ENCODE measurements around the gene FNDC8. TPM values are rescaled to one million over a fixed set of nuclear protein-coding genes. Genes with fewer than 3 reads are reported as not detected.
"Not testable (repeated sequence)": the region's sequence is repeated elsewhere in the genome, so short reads cannot be mapped to it uniquely, and the experiment has no call there.

Gene FNDC8
- total RNA-seq, 2 experiments from 2014 or later: not detected

DNA sequence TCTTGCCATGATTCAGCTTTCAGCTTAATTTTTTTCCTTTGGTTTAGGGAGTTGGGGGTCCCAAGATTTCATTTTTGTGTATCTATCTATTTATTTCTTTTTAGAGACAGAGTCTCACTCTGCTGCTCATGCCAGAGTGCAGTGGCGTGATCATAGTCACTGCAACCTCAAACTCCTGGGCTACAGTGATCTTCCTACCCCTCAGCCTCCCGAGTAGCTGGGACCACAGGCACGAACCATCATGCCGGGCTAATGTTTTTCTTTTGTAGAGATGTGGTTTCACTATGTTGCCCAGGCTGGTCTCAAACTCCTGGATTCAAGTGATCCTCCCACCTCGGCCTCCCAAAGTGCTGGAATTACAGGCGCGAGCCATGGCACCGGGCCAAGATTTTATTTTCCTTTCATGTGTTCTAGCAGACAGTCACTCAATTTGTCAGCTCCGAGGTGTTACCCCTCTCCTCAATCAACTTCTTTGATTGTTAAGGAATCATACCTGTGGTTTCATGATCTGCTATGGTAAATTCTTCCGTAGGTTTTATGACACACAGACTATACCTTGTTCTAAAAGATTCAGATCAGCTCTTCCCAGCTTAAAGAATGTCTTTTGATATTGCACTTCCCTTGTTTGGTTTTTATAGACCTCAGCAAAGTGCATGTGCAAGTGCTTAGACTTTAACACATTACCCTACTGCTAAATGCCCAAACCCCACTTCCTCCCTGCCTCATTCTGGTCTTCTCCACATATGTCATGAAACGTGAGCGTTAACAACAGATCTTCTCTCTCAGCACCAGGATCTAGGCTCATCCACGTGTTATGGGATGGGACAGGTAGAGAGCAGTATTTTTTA is 39.2 kb downstream of the FNDC8 start:
- CTCF ChIA-PET: no interaction called here
- POLR2A ChIA-PET: no interaction called here

DNA sequence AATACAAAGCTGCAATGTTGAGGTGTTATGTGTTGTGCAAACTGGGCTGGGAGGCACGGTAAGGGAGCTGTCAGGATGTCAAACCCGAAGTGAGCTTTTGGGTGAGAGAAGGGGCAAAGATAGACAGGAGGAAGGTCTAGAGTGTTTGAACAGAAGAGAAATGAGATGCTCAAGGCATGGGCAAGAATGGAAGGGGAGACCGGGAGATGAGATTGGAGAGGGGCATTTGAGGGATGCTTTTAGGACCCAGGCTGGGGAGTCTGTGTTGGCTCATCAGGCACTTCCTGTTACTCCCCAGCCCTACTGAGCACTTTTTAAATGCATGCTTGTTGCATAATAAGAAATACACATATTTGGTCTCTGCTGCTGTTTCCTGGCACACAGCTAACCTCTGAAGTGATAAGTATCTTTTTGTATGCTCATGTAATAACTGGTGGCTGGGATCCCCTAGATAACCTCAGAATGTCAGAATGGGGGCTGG is 39.9 kb downstream of the FNDC8 start:
- CTCF ChIA-PET: no interaction called here
- POLR2A ChIA-PET: no interaction called here

DNA sequence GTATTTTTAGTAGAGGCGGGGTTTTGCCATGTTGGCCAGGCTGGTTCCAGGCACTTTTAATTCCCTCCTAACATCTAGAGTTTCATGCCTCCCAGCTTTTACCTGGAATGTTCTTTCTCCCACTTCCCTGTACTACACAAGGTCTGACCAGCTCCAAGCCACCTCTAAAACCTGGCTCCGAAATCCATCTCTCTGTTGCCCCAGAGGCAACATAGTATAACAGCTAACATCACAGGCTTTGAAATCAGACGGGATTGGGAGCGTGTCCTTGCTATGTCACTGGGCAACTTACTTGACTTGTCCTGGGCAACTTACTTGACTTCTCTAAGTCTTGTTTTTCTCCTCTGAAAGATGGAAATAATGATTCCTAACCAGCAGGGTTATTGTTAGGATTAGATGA is 41.3 kb downstream of the FNDC8 start:
- CTCF ChIA-PET: interaction anchor here (0.9 kb wide), 1 partner anchor 10 kb away, joined by 3 read pairs; no protein-coding TSS in a partner anchor
- POLR2A ChIA-PET: no interaction called here

DNA sequence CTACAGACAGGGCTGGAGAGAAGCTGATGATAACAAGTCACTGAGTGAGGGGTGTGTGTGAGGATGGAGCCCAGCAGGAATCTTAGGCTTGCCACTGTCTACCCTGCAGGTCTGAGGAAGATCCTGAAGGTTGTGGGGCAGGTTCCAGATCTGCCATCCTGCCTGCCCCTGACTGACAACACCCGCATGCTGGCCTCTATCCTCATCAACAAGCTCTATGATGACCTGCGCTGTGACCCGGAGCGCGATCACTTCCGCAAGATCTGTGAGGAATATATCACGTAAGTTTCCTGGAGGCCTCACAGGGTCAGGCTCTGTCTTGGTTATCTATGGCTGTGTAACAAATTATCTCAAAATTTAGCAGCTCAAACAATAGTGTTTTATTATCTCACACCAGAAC is 42.5 kb downstream of the FNDC8 start:
- ChIA-PET POLR2A (interaction anchor here (0.6 kb wide), 1 partner anchor 9 kb away, joined by 4 read pairs; no protein-coding TSS in a partner anchor), CTCF (no interaction called here)

DNA sequence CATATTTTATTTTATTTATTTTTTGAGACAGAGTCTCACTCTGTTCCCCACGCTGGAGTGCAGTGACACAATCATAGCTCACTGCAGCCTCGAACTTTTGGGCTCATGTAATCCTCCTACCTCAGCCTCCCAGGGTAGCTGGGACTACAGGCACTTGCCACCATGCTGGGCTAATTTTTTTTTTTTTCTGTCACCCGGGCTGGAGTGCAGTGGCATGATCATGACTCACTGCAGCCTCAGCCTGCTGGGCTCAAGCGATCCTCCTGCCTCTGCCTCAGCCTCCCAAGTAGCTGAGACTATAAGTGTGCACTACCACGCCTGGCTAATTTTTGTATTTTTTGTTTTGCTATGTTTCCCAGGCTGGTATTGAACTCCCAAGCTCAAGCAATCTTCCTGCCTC is 43.3 kb downstream of the FNDC8 start:
- ChIA-PET POLR2A (no interaction called here), CTCF (no interaction called here)

DNA sequence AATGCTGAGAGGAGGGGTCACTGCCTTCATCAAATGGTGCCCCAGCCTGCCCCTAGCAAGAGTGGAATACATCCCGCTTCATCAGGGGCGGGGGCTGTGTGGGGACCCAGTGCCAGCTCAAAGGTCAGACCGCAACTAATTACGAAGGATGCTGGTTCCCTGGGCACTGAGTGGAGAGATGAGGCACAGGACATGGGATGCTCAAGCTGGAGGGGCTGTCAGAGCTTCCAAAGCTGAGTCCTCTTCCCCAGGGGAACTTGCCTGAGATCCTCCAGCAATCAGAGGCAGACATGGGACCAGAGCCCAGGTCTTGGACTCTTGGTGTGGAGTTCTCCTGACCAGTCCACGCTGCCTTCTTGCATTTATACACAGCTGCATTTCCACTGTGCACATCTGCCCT is 45.1 kb downstream of the FNDC8 start:
- ChIA-PET POLR2A (no interaction called here), CTCF (interaction anchor here (0.7 kb wide), 1 partner anchor 25 kb away, joined by 3 read pairs; no protein-coding TSS in a partner anchor)

DNA sequence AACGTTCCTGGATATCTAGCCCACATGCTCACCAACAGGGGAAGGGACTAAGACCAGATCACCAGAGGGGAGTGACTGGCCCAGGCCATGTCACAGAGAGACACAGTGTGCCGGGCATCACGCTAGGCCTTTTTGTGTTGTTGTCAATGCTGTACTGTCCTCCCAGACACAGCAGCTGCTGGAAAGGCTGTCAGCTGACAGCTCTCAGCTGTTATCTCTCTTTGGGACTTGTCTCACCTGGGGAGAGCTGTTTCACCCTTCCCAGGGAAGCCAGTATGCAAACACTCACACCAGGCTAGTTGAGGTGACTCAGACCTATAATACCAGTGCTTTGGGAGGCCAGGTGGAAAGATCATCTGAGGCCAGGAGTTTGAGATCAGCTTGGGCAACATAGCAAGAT is 45.6 kb downstream of the FNDC8 start:
- CTCF ChIA-PET: interaction anchor here (0.5 kb wide), 1 partner anchor 13 kb away, joined by 3 read pairs; no protein-coding TSS in a partner anchor
- POLR2A ChIA-PET: no interaction called here

DNA sequence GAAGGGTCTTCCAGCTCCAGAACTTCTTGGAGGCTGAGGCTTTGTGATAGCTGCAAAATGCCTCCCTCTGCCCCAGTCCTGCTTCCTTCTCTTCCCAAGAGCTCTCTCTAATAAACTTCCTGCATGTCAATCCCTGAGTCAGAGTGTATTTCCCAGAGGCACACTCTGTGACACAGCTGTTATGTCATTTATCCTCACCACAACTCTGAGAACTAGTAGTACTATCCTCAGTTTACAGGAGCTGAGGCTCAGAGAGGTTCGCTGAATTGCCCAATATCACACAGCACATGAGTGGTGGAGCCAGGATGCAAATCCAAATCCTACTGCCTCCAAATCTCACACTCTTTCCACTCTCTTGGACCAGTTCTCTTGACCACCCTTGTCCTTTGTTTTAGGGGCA is 46.3 kb downstream of the FNDC8 start:
- ChIA-PET POLR2A (no interaction called here), CTCF (no interaction called here)

DNA sequence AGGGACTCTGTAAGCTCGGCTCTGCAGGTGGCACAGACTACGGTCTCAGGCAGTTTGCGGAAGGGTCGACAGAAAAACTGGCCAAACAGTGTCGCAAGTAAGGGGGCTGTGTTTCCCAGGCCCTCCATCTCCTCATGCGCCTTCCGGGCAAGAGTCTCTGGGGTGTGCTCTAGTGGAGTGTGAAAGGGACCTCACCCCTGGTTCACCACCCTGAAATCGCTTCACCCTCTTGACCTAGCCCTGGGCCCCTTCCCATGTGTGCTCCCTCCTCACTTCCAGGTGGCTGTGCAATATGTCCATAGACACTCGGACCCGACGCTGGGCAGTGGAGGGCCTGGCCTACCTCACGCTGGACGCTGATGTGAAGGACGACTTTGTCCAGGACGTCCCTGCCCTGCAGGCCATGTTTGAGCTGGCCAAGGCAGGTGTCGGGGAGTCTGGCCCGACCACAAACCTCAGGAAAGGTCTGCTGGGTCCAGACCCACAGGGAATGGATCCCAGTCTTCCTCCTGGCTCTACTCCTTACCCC is 48.5 kb downstream of the FNDC8 start:
- POLR2A ChIA-PET: interaction anchor here (0.6 kb wide), 1 partner anchor 568 kb away, joined by 7 read pairs; no protein-coding TSS in a partner anchor

DNA sequence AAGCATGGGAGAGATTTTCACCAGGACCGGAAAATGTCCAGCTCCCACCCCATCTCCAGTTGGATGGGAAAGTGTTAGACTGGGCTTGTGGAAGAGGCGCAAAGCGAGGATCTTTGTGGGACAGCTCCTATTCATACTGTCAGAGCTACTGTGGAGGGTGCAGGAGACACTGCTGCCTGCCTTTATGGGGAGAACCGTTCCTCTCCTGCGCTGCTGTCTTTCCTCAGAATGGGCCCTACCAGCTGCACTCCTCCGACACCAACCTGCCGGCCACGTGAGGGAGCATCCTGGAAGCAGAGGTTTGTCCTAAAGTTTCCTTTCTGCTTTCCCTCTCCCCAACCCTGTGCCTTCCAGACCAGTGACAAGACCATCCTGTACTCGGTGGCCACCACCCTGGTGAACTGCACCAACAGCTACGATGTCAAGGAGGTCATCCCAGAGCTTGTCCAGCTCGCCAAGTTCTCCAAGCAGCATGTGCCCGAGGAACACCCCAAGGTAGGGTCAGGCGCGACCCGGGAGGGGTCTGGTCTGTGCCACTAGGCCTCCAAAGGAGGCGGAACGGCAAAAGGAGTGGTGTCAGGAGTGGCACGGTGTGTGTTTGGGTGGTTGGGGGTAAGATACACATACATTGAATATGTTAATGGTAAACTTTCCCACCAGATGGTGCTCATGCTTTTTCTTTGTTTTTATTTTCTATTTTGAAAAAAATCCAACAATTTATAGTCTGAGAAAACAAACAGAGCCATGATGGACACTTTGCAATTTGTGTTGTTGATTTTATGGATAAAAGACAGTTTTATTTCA is 49.8 kb downstream of the FNDC8 start:
- POLR2A ChIA-PET: interaction anchor here (0.5 to 0.6 kb wide), 3 partner anchors 72 to 1832 kb away, joined by 3 to 4 read pairs (median 4); partner anchors contain the start of genes SLFN11 and SLFN5
- CTCF ChIA-PET: interaction anchor here (1.2 kb wide), 1 partner anchor 362 kb away, joined by 4 read pairs; no protein-coding TSS in a partner anchor

More for the DNA sequence above, 48.5 kb downstream of the FNDC8 start:
- CTCF ChIA-PET: interaction anchor here (0.6 kb wide), 1 partner anchor 579 kb away, joined by 3 read pairs; no protein-coding TSS in a partner anchor

DNA sequence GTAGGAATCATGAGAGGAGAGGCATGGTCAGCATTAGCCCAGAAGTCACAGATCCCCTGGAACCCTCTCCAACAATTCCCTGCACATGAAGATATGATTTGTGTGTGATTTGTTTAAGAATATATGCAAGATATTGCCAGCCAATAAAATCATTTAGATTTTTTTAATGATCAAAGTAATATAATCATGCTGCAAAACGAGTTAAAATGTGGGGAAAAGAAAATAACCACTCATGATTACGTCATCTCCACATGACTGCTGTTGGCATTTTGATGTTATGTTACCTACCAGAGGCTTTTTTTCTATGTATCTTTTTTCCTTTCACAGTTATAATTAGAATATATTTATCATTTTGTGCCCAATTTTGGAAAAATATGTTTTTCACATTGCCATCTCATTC is 50.4 kb downstream of the FNDC8 start:
- POLR2A ChIA-PET: no interaction called here
- CTCF ChIA-PET: interaction anchor here (1.2 kb wide), 1 partner anchor 362 kb away, joined by 4 read pairs; no protein-coding TSS in a partner anchor

DNA sequence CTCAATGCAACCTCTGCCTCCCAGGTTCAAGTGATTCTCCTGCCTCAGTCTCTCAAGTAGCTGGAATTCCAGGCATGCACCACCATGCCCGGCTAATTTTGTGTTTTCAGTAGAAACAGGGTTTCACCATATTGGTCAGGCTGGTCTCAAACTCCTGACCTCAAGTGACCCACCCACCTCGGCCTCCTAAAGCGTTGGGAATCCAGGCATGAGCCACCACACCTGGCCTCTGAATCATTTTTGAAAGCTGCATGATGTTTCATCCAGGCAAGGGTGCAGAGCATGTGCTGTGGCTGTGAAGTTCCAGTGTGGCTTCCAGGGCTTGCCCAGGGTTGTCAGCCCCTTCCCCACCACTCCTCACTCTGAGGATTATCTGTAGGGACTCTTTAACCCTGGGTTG is 50.9 kb downstream of the FNDC8 start:
- CTCF ChIA-PET: interaction anchor here (1.4 kb wide), 1 partner anchor 10 kb away, joined by 3 read pairs; no protein-coding TSS in a partner anchor
- POLR2A ChIA-PET: not testable (repeated sequence)

DNA sequence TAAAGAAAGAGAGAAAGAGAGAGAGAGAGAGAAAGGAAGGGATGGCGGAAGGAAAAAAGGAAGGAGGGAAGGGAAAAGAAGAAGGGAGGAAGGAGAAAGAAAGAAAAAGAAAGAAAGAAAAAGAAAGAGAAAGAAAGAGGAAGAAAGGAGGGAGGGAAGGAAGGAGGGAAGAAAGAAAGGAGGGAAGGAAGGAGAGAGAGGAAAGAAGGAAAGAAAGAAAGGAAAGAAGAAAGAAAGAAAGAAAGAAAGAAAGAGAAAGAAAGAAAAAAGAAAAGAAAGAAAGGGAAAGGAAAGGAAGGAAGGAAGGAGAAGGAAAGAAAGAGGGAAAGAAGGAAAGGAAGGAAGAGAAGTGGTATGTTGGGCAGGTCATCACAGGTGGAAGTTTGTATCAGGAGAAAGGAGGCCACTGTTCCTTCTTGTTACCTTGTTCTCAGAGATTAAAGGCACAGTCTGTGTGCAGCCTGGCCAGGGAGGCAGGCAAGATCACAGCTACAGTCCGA is 53.5 kb downstream of the FNDC8 start:
- CTCF ChIA-PET: interaction anchor here (0.5 to 1.3 kb wide), 2 partner anchors 29 to 137 kb away, joined by 3 read pairs; no protein-coding TSS in a partner anchor
- POLR2A ChIA-PET: no interaction called here

DNA sequence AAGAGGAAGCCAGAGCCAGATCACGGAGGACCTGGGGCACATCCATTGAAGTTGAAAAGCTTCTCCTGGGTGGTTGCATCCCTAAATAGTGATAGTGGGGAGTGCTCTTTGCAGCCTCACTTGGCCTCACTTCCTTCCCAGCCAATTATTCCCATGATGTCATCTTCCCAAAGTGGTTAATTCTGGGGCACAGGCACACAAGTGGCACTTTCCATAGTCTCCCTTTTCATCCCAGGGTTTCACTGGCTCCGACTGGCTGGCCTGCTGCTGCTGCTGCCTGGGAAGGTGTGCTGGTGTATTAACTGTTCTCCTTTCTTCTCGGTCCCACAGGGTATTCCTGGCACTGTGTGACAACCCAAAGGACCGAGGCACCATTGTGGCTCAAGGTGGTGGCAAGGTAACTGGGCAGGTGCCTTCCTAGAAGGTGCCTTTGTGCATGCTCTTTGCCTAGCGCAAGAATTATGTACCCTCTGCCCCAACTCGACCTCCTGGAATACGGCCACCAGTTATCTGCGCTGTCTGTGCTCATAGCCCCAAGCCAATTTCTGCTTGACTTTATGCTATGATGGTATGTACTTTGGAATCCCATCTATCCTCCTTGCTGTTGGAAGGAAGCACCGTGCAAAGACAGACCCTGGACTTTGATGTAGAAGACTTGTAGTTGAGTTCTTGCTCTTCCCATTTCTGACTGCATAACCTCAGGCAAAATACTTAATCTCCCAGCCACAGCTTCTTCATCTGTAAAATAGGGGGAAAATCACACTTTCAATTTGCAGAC is 54.4 kb downstream of the FNDC8 start:
- ChIA-PET POLR2A (no interaction called here), CTCF (no interaction called here)

DNA sequence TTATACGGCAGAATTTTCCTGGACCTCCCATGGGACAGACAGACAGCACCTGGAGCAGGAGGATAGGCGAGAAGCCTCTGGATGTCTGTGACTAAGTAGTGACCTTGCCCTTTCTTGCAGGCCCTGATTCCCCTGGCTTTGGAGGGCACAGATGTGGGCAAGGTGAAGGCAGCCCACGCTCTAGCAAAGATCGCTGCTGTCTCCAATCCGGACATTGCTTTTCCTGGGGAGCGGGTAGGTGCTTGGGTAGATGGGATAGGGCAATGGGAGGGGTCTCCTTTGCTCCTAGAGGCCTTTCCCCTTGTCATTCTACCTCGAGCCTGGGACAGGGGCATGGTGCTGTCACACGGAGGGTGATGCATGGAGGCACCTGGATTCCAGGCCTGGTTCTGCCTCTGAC is 55.5 kb downstream of the FNDC8 start:
- ChIA-PET CTCF (no interaction called here), POLR2A (interaction anchor here (0.6 kb wide), 1 partner anchor 11 kb away, joined by 5 read pairs; no protein-coding TSS in a partner anchor)

DNA sequence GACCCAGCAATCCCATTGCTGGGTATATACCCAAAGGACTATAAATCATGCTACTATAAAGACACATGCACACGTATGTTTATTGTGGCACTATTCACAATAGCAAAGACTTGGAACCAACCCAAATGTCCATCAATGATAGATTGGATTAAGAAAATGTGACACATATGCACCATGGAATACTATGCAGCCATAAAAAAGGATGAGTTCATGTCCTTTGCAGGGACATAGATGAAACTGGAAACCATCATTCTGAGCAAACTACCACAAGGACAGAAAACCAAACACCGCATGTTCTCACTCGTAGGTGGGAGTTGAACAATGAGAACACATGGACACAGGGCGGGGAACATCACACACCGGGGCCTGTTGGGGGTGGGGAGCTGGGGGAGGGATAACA is 58.0 kb downstream of the FNDC8 start:
- CTCF ChIA-PET, POLR2A ChIA-PET: not testable (repeated sequence)
